Inflammatory macrophage treated with lipopolysaccharide for 4 hours (primary cell): ENCODE results near the gene TECR.
"Not testable (repeated sequence)": the region's sequence is repeated elsewhere in the genome, so short reads cannot be mapped to it uniquely, and the experiment has no call there.

ENCODE experiments used
- DNase-seq: peaks from one replicate; pipeline ENCODE4 v3.0.0-alpha.2; 2020

Gene TECR

GRCh38 chr19:14562660-14563589 is 33.5 kb downstream of the TECR start:
- DNase-seq, result no peak

GRCh38 chr19:14563590-14563926 is 34.2 kb downstream of the TECR start:
- DNase-seq, result no peak

- peak; percentile 36 for DNase-seq
Observed at GRCh38 chr19:14563989-14564651, 34.7 kb downstream of the TECR start.

DNA sequence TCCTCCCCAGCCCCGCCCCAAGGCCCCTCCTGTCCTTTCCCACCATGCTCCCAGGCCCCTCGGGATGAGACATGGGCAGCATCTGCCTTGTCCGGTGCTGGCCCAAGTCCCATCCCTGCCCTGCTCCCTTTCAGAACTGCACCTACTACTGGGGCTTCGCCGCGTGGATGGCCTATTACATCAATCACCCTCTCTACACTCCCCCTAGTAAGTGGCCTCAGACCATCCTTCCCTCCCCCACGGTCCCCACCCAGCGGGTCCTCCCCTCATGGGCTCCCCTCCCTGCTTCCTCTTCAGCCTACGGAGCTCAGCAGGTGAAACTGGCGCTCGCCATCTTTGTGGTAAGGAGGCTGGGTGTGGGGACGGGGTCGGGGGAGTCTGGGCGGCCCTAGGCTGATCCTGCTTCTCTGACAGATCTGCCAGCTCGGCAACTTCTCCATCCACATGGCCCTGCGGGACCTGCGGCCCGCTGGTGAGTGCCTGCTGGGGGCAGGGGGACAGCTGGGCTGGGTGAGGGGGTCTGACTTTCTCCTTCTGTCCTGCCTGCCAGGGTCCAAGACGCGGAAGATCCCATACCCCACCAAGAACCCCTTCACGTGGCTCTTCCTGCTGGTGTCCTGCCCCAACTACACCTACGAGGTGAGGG is 35.4 kb downstream of the TECR start:
- DNase-seq, result not testable (repeated sequence)

DNA sequence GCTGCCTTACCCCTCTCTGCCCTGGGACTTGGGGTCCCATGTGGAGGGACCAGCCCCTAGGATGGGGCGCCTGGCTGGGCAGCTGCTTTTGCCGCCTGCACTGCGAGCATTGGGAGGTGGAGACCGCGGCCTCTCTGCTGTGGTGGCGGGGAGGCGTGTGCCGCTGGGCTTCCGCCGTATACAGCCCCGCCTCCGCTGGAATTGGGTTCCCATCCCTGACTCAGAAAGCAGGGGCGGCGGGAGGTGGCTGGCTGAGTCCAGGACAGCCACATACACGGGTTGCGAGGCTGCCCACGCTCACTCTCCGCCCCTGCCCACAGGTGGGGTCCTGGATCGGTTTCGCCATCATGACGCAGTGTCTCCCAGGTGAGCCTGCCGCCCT is 35.9 kb downstream of the TECR start:
- DNase-seq, result no peak

- DNase-seq, result no peak
Observed at GRCh38 chr19:14565765-14566711, 36.6 kb downstream of the TECR start.

DNA sequence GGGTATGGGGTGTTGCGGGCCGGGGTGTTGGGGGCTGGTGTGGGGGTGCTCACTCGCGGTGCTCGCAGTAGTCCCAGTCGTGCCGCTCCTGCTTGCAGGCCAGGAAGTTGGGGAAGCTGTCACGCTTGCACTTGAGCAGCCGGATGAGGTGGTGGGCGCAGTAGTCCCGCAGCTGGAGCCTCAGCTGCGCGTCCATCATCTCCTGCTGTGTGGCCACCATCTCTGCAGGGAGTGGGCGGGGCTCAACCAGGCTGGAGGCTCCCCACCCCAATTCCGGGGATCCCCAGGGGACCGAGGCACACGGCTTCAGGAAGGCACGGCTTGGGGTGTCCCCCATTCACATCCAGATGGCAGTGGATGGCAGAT is 37.3 kb downstream of the TECR start:
- no peak for DNase-seq

DNA sequence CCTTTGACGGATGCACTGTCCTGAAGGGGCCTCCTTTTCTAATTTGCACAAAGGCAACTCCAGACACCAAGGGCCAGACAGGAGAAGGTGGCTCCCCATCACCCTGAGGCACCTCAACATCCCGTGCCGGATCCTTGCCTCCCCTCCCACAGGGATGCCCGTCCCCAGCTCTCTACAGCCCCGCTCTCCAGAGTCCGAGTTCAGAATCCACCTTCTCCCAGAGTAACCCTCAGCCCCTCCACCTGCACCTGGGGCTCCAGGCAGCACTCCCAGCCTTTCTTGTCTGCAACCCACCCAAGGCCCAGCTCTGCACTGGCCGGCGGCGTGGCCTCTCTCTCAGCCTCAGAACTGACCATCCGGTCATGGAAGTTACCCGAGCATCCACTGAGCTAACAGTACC is 37.7 kb downstream of the TECR start:
- no peak for DNase-seq

DNA sequence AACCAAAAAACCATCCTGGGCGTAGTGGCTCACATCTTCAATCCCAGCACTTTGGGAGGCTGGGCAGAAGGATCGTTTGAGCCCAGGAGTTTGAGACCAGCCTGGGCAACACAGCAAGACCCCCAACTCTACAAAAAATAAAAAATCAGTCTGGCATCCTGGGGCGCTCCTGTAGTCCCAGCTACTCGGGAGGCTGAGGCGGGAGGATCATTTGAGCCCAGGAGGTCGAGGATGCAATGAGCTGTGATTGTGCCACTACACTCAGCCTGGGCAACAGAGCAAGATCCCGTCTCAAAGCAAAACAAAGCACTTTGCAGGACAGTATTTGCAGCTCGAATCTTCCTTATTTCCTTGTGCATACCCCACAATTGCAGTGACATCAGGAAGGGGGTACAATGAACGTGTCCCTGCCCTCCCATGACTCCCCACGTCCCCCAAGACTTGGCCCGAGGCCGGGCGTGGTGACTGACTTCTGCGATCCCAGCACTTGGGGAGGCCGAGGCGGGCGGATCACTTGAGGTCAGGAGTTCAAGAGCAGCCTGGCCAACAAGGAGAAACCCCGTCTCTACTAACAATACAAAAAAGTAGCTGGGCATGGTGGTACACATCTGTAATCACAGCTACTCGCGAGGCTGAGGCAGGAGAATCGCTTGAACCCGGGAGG is 41.6 kb downstream of the TECR start:
- no peak for DNase-seq

DNA sequence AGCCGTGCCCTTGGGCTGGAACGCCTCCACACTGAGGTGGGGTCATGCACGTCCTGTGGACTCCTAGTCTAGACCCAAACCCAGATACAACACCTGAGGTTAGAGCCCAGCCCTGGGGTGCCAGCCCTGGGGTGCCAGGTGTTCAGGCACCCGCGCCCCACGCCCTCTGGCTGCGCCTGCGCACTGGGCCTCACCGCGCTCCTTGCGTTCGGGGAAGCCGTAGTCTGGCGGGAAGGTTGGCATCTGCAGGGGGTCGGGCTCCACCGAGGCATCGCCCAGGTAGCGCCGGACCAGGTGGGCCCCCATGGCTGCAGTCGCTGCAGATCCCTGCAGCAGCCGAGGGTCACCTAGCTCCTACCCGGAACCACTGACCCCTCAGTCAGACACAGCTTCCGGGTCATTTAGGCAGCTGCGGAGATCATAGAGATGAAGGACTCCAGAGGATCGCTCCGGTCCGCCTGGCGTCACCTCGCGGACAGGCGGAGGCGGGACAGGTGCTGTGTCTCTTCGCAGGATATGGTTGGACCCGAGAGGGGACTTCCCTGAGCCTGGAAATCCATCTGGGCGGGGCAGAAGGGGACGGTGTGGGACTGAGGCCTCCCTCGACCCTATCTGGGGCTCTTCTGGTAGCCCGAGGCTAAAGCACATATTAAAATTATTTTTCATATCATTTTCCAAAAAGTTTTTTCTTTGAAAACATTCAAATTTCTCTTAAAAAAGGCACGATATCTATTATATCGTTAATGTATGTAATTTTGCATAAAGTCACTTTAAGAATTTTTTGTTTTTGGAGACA is 42.5 kb downstream of the TECR start, which contains the start of gene NDUFB7:
Gene NDUFB7, minus strand, starts transcription at position 372 of the 796 bp plus-strand sequence. Its CDS starts 66 bp downstream, at position 306.
- DNase-seq, result peak; percentile 96

GRCh38 chr19:14575428-14575980 is 46.1 kb downstream of the TECR start:
- DNase-seq, result no peak

DNA sequence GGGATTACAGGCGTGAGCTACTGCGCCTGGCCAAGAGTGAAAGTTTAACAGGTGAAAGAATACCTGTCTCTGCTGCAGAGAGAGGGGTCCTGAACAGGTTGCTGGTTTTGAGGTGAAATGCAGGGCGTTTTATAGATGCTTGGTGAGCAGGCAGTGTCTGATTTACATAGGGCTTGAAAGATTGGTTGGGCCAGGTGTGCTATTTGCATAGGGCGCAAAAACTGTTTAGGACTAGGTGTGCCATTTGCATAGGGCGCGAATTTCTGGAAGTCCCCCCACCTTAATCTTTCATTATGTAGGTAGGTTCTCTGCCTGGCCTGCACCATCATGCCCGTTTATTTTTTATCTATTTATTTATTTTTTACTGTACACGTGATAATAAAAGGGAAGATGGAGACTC is 47.0 kb downstream of the TECR start:
- no peak for DNase-seq

- no peak for DNase-seq
Observed at GRCh38 chr19:14577264-14577663, 47.9 kb downstream of the TECR start.

DNA sequence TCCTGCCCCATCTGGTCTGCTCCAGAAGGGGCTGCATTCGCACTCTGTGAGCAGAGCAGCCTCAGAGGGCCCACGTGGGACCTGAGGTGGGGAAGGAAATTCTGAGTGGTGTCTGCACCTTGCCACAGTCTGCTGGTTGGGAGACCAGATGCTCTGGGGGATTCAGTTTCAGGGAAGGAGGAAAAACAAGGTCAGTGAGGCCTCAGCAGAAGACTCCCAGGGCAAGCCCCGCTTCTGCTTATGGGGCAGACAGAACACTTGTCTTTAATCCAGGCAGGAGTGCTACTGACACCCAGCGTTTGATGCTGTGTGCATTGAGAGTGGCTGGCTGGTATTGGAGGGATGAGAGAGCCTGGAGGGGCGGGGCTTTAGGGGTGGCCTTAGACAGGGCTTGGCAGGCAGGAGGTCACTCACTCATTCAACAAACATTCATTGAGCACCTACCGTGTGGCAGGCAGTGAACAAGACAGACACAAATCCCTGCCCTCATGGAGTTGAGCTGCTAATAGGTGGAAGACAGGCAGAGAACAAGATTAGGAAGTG is 48.6 kb downstream of the TECR start:
- no peak for DNase-seq

- DNase-seq, result peak; percentile 41
Observed at GRCh38 chr19:14580623-14581237, 51.3 kb downstream of the TECR start.

GRCh38 chr19:14582894-14583340 is 53.5 kb downstream of the TECR start, which contains the start of gene CLEC17A:
Gene CLEC17A, plus strand, starts transcription at chr19:14583084. Its CDS starts 77 bp downstream, at chr19:14583161.
- DNase-seq, result peak; percentile 61

DNA sequence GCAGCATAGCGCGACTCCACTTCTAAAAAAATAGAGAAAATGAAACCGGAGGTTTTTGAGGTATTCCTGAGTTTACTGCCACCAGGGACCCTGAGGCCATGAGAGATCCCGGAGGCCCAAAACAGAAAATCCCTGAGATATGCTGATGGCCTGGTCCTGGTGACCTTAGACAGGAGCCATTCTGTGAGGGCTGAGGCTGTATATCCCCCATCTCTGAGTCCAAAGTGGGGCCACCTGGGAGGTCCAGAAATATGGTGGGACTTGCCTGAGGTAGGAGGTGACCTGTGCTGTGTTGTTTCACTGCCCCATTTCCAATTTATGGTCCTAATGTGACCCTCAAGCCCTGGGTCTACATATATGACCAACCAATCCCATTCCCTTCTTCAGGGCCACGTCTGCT is 55.0 kb downstream of the TECR start:
- DNase-seq, result not testable (repeated sequence)

DNA sequence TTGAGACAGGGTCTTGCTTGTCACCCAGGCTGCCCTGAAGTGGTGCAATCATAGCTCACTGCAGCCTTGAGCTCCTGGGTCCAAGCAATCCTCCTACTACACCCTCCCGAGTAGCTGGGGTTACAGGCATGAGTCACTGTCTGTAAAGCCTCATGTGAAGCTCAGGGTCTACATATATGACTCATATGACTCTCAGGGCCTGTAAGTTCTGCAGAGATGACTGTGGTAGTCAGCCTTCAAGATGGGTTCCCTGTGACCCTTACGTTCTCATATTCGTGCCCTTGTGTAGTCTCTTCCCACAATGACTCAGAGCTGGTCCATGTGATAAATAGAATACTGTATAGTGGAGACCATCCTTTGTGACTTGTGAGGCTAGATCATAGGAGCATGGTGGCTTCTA is 55.8 kb downstream of the TECR start:
- DNase-seq, result peak; percentile 85

- DNase-seq, result peak; percentile 70
Observed at GRCh38 chr19:14589433-14589832, 60.0 kb downstream of the TECR start.

- no peak for DNase-seq
Observed at GRCh38 chr19:14595558-14595957, 66.2 kb downstream of the TECR start.
